ENCODE data around the gene NINJ2.

NINJ2 gene

DNA sequence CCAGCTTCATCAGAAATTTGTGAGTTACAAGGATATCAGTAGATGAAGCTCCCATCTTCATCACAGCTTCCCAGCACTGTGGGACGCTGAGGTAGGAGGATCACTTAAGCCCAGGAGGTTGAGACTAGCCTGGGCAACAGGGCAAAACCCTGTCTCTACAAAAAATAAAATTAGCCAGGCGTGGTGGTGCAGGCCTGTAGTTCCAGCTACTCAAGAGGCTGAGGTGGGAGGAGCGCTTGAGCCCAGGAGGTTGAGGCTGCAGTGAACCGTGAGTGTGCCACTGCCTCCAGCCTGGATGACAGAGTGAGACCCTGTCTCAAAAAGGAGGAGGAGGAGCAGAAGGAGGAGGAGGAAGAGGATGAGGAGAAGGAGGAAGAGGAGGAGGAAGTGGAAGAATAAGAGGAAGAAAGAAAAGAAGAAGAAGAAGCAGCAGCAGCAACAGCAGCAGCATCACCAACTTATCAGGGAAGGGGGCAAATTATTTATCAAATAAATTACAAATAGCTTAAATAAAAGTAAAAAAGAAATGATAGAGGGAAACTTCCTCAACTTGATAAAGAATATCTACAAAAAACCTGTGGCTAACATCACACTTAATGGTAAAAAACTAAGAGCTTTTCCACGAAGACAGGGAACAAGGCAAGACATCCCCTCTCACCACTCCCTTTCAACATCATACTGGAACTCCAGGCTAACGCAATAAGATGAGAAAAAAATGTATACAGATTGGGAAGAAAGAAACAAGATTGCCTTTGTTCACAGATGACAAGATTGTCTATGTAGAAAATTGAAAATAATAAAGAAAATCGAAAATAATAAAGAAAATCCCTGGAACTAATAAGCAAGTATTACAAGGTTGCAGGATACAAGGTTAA is 69.6 kb downstream of the NINJ2 start:
- TF ChIP-seq, protein P1, sequence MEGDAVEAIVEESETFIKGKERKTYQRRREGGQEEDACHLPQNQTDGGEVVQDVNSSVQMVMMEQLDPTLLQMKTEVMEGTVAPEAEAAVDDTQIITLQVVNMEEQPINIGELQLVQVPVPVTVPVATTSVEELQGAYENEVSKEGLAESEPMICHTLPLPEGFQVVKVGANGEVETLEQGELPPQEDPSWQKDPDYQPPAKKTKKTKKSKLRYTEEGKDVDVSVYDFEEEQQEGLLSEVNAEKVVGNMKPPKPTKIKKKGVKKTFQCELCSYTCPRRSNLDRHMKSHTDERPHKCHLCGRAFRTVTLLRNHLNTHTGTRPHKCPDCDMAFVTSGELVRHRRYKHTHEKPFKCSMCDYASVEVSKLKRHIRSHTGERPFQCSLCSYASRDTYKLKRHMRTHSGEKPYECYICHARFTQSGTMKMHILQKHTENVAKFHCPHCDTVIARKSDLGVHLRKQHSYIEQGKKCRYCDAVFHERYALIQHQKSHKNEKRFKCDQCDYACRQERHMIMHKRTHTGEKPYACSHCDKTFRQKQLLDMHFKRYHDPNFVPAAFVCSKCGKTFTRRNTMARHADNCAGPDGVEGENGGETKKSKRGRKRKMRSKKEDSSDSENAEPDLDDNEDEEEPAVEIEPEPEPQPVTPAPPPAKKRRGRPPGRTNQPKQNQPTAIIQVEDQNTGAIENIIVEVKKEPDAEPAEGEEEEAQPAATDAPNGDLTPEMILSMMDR (IDR thresholded peaks at IDR 0.05; ENCODE audit: insufficient read depth, low read depth, low read length, missing control alignments) = no peak
- H3K4me3 ChIP-seq (ENCODE audit: low read depth, low read length) = no peak overlapping the region
- DNase-seq (ENCODE audit: low read depth) = no peak

DNA sequence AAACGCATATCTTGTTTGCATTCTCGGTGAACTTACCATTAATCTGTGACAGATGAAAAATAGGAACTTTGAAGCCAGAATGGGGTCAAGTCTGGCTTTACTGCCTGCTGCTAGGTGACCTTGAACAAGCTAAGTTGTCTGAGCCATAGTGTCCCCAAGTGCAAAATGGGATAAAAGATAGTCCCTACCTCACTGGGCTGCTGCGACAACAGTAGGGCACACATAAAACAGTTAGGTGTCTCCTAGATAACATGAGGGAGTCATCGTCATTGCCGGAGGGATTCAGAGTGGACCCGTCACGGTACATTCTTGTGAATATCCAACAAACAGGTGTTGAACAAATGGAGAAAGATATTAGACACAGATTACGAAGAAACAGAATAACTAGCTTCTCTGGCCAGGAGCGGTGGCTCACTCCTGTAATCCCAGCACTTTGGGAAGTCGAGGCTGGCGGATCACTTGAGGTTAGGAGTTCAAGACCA is 71.2 kb downstream of the NINJ2 start:
- no peak for DNase-seq (ENCODE audit: low read depth)
- TF ChIP-seq, protein P1 (IDR thresholded peaks at IDR 0.05; ENCODE audit: insufficient read depth, low read depth, low read length, missing control alignments) = no peak
- H3K4me3 ChIP-seq (ENCODE audit: low read depth, low read length) = no peak overlapping the region

DNA sequence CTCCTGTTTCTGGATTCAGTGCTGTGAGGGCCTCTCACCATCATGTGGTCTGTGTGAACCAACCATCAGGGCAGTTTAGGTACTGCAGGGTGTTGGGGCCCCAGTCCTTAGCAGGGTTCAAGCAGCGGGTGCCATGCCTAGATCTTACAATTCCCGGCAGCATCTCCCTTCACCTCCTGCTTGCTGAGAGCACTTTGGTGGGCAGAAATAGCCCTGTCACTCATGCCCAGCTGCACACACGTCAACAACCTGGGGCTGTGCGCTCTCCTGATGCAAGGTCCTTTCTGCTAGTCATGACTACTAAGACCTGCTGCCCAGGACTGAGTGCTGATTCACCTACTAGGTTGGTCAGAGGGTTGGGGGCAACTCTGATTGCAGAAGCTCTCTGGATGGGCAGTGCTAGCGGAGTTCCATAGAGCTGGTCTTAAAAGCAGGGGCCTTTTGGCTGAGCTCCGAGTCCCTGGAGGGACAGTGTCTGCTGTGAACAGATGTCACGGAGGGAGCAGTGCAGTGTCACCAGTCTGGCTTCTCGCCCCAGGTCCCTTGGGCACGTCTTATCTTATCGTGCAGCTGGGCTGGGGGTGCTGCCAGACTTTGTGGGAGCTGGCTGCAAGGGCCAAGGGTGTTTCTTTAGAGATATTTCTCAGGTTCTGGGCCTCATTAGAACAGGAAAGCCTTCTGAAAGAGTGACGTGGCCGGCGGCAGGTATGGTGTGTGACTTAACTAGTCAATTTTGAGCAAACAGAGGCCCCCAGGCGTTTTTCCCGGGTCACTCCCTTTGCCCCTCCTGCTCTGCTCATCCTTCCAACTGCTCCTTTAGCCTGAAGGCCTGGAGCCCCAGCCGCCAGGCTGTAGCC is 71.8 kb downstream of the NINJ2 start:
- no peak for DNase-seq (ENCODE audit: low read depth)
- TF ChIP-seq, protein P1 (IDR thresholded peaks at IDR 0.05; ENCODE audit: insufficient read depth, low read depth, low read length, missing control alignments) = peak; percentile 19
- H3K4me3 ChIP-seq (ENCODE audit: low read depth, low read length) = no peak overlapping the region

DNA sequence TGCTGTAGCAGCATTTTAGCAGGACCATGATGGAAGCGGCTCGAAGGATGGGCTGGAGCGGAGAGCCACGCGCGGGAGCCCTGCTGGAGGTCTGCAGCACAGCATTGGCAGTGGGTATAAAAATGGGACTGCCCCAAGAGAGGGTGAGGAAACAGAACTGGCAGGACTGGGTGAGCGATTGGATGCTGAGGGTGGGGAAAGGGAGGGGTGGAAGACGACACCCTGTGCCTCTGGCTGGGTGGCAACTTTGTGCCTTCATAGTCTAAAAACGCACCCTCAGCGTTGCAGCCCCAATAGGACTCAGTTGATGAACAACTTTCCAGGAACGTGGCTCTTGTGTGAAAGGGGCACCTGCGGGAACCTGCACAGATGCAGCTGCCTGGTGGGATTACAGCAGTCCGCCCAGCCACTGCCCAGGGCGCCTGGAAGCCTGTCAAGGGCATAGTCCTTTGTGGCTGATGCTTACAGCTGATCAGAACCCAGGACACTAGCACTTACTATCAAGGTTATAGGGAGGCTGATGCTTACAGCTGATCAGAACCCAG is 73.0 kb downstream of the NINJ2 start:
- no peak for DNase-seq (ENCODE audit: low read depth)
- TF ChIP-seq, protein P1 (IDR thresholded peaks at IDR 0.05; ENCODE audit: insufficient read depth, low read depth, low read length, missing control alignments) = no peak
- no peak overlapping the region for H3K4me3 ChIP-seq (ENCODE audit: low read depth, low read length)

DNA sequence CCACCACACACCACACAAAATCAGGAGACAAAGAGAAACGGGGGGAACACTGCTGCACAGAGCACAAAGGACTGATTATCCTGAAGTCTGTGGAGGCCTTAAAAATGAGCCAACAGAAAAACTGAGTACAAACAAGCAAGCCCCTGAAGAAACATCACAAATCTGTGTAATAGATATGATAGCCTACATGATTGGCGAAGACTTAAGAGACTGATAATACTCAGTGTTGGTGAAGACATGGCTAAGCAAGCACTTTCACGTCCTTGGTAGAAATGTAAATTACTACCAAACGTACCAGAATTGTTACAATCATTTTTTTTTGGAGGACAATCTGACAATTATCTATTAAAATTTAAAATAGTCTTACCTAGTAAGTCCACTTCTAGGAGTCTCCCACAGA is 74.6 kb downstream of the NINJ2 start:
- H3K4me3 ChIP-seq (ENCODE audit: low read depth, low read length) = no peak overlapping the region
- no peak for DNase-seq (ENCODE audit: low read depth)
- TF ChIP-seq, protein P1 (IDR thresholded peaks at IDR 0.05; ENCODE audit: insufficient read depth, low read depth, low read length, missing control alignments) = no peak

DNA sequence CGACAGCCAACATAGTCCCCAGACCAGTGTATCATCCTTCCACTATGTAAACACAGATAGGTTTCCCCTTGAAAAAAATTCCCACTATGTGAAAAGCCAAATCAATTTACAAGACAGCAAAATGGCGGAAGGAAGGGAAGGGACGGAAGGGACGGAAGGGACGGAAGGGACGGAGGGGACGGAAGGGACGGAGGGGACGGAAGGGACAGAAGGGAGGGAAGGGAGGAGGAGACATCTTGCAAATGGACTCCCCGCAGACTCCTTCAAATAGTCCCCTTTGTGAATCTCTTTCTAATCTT is 75.3 kb downstream of the NINJ2 start:
- TF ChIP-seq, protein P1 (IDR thresholded peaks at IDR 0.05; ENCODE audit: insufficient read depth, low read depth, low read length, missing control alignments) = no peak
- no peak for DNase-seq (ENCODE audit: low read depth)
- no peak overlapping the region for H3K4me3 ChIP-seq (ENCODE audit: low read depth, low read length)
